NT2/D1 (cell line): ENCODE results near the gene MS4A10.

Source experiments
- SUZ12 ChIP-seq: IDR thresholded peaks from 2 replicates; pipeline ENCODE4 v1.6.1; 2011; ENCODE audit not compliant: insufficient read length, insufficient read depth; ENCODE audit errors: extremely low read depth
- YY1 ChIP-seq: IDR thresholded peaks from 2 replicates; pipeline ENCODE4 v1.6.1; 2011; ENCODE audit not compliant: insufficient read length, insufficient read depth
- ZNF274 ChIP-seq: IDR thresholded peaks from 2 replicates; pipeline ENCODE4 v1.6.1; 2011; ENCODE audit warnings: mild to moderate bottlenecking, low read depth, low read length

GRCh38 chr11:60756307-60757032, 28.7 kb upstream of the MS4A10 start, which contains the start of gene MS4A15:
- TF ChIP-seq SUZ12 (no peak), YY1 (no peak), ZNF274 (no peak)
